Daoy (cell line): ENCODE results near the gene ELMOD3. TPM values are rescaled to one million over a fixed set of nuclear protein-coding genes. Genes with fewer than 3 reads are reported as not detected.

Experiments
- DNase-seq: peaks from one replicate; pipeline ENCODE4 v3.0.0-alpha.2; 2015; ENCODE audit warnings: low read depth
- total RNA-seq: library from RNA; depleted of rRNA; stranded (reverse); fragments of >200 nt; shearing (Covaris generic); gene quantifications from 2 replicates; pipeline ENCODE4 v1.2.3, GENCODE V29; 2014; rRNA removed

Gene ELMOD3
- total RNA-seq, 1 experiment from 2014 or later: 7.5 TPM

GRCh38 chr2:85440729-85441128 is 86.2 kb downstream of the ELMOD3 start:
- DNase-seq: no peak

Other genes with a start within 250 kb of the ELMOD3 start
- gene TCF7L1, start 221.4 kb upstream of the ELMOD3 start, total RNA-seq: 0.11 and 0.27 TPM in 2 replicates
- 43.7 and 55.3 TPM in 2 replicates for gene TGOLN2, start 26.8 kb upstream of the ELMOD3 start, total RNA-seq
- gene RETSAT, start 241 bp upstream of the ELMOD3 start, total RNA-seq: 11.4 and 18.8 TPM in 2 replicates
- 123 and 141 TPM in 2 replicates for gene CAPG, start 55.6 kb downstream of the ELMOD3 start, total RNA-seq
- 0.34 TPM in 1 of 2 replicates, not detected in the other for gene SH2D6, start 63.9 kb downstream of the ELMOD3 start, total RNA-seq
- gene MAT2A, start 184.4 kb downstream of the ELMOD3 start, total RNA-seq: 55.8 and 63.8 TPM in 2 replicates
- gene GGCX, start 206.7 kb downstream of the ELMOD3 start, total RNA-seq: 23.3 and 60.0 TPM in 2 replicates
- 6.0 and 9.8 TPM in 2 replicates for gene VAMP8, start 222.8 kb downstream of the ELMOD3 start, total RNA-seq
- 2.1 and 2.6 TPM in 2 replicates for gene VAMP5, start 229.7 kb downstream of the ELMOD3 start, total RNA-seq
- 314 and 360 TPM in 2 replicates for gene RNF181, start 241.0 kb downstream of the ELMOD3 start, total RNA-seq
- gene TMEM150A, start 247.9 kb downstream of the ELMOD3 start, total RNA-seq: 0.65 and 4.0 TPM in 2 replicates